Coronary artery (tissue), 2 donors: ENCODE results near the gene SLC22A4.

ENCODE experiments used
- DNase-seq: peaks from one replicate; pipeline ENCODE4 v3.0.0-alpha.2; 2017; ENCODE audit warnings: low spot score
- H3K27ac ChIP-seq, 2 donors: fragments of 200-600 bp; sonication (generic); one replicate each; pipeline ENCODE4 v1.5.1; 2016 to 2019
- H3K4me3 ChIP-seq: fragments of 200-600 bp; sonication (generic); 2 replicates; pipeline ENCODE4 v1.5.1; 2016; ENCODE audit warnings: mild to moderate bottlenecking, moderate library complexity
- TF ChIP-seq, protein P1 (sequence below): fragments of 200-600 bp; sonication (generic); IDR thresholded peaks from one replicate; pipeline ENCODE4 v1.5.1; 2019; ENCODE audit warnings: antibody characterized with exemption

The SLC22A4 gene

DNA sequence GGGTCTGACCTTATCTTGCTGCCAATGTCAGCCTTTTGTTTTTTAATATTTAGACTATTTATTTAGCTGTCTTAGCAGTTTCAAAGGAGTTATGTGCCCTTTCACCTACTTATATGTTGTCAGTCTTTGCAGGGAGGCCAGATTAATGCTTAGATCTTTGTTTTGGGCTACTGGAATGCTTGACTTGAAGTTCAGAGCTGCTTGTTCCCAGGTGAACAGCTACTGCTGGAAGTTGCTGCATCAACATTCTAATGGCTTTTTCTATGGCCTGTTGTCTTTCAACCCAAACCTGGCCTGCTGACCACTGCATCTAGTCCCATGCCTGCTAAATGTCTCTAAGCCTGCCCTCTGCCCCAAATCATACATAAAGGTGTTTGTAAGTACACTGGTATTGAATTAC, 78.3 kb downstream of the SLC22A4 start:
- no peak overlapping the region for H3K4me3 ChIP-seq
- TF ChIP-seq, protein P1, sequence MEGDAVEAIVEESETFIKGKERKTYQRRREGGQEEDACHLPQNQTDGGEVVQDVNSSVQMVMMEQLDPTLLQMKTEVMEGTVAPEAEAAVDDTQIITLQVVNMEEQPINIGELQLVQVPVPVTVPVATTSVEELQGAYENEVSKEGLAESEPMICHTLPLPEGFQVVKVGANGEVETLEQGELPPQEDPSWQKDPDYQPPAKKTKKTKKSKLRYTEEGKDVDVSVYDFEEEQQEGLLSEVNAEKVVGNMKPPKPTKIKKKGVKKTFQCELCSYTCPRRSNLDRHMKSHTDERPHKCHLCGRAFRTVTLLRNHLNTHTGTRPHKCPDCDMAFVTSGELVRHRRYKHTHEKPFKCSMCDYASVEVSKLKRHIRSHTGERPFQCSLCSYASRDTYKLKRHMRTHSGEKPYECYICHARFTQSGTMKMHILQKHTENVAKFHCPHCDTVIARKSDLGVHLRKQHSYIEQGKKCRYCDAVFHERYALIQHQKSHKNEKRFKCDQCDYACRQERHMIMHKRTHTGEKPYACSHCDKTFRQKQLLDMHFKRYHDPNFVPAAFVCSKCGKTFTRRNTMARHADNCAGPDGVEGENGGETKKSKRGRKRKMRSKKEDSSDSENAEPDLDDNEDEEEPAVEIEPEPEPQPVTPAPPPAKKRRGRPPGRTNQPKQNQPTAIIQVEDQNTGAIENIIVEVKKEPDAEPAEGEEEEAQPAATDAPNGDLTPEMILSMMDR = no peak
- H3K27ac ChIP-seq = no peak overlapping the region
- no peak for DNase-seq

DNA sequence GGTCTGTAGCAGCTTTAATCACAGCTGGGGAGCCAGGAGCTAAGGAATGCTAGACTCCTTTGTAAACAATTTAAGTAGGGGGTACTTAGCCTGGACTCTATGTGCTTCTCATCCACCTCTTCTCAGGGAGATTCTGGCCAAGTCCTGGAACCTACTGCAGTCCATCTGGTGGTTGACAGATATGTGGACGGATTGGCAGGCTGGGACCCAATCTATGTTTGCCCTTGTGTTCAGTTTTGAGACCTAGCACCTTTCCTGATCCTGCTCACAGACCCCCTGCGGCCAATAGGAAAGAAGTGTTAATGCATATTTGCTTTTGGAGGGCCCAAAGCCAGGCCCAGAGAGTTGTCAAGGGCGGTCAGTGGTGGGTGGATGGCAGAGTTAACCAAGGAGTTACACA, 81.8 kb downstream of the SLC22A4 start:
- TF ChIP-seq, protein P1 = no peak
- Histone ChIP-seq H3K4me3 (no peak overlapping the region), H3K27ac (no peak overlapping the region)
- no peak for DNase-seq

DNA sequence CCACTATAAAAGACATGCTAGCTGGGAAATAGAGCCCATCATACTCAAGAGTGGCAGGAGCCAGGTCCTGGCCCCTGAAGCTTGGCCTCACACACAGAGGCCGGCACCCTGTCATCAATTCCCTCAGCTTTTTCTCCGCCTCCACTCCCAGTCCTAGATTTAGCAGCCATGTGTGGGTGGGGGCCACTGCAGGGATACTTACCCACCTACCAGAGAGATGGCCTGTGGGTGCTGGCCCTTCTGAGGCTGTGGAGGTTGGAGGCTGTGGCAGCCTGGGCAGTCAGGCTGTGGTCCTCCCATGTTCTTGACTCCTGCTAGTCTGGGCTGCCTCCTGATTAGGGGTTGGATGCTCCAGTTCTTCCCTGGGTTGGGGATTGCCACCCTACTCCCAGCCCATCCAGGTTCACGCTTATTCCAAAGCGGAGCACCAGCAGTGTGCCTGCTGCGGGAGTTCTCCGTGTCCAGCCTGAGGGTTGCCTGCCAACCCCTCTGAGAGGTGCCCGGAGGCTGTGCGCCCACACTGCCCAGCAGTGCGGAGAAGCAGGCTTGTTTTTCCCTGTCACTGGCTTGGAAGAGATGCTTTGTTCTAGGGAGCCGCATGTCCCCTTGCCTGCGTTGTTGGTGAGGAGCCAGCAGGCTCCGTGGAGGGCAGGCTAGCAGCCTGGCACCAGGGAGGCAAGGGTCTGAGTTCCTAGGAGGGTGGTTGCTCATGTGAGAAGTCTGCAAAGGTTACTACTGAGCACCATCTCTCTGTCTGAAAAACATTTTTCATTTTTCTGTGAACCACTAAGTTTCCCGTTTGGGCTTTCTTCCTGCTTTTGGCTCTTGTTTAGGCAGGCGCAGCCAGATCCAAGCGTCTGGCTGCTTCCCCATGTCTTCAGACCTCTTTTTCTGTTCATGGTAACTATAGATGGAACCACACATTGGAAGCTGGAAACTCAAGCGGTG, 82.8 kb downstream of the SLC22A4 start:
- no peak for DNase-seq
- H3K27ac ChIP-seq = peak overlapping the region; percentile 6 to 56
- peak overlapping the region; percentile 48 for H3K4me3 ChIP-seq
- TF ChIP-seq, protein P1 = no peak

DNA sequence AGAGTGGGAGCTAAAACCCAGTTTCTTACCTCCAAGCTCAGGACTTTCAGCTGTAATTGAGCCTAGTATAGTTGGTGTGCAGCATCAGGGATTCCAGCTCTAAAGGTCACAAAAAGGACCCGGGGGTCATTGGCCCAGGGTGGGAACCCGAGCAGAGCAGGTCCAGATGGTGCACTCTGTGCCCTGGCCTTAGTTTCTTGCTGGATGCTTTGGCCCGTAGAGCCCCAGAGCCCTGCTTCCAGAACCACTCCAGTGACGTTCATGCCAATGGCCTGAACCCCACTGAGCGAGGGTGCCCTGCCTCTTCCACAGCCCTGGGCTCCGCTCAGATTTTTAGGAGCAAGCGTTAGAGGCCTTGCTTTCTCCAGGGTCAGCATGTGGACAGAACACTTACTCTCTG, 83.5 kb downstream of the SLC22A4 start:
- TF ChIP-seq, protein P1 = no peak
- peak overlapping the region in 1 of 2 donors; percentile 24 for H3K27ac ChIP-seq
- peak; percentile 46 for DNase-seq
- no peak overlapping the region for H3K4me3 ChIP-seq

DNA sequence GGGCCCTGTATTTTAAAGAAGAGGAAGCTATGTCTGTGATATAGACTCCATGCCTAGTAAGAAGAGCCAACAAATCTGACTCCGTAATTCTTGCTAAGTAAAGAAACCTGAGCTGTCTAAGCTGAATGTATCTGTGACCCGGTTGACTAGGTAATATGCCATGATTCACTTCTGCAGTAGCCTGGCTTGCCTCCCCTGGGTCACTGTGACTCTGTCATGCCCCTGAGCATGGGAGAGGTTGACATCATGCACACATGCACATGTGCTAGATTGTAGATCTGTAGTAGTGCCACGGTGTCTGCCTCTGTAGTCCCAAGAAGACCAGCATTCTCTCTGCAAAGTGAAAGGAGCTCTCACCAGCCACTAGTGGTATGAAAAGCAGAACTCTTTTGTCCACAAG, 84.4 kb downstream of the SLC22A4 start:
- peak; percentile 53 for DNase-seq
- no peak overlapping the region for H3K27ac ChIP-seq
- TF ChIP-seq, protein P1 = no peak
- no peak overlapping the region for H3K4me3 ChIP-seq

DNA sequence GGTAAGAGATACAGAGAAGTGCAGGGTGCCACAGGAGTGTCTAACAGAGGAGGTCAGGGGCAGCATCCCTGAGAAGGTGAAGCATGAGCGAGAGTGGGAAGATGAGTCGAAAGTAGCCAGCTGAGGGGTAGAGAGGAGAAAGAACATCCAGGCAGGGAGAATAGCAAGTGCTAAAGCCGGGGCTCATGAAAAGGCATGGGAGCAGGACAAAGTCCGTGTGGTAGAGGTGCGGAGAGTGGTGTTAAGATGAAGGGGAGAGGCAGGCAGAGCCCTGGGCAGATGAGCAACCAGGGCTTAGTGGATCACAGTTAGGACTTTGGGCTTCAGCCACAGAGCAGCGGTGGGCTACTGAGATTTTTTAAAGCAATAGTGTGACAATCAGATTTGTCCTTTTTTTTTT, 85.9 kb downstream of the SLC22A4 start:
- peak; percentile 14 for DNase-seq
- TF ChIP-seq, protein P1 = no peak
- no peak overlapping the region for H3K4me3 ChIP-seq
- no peak overlapping the region for H3K27ac ChIP-seq

DNA sequence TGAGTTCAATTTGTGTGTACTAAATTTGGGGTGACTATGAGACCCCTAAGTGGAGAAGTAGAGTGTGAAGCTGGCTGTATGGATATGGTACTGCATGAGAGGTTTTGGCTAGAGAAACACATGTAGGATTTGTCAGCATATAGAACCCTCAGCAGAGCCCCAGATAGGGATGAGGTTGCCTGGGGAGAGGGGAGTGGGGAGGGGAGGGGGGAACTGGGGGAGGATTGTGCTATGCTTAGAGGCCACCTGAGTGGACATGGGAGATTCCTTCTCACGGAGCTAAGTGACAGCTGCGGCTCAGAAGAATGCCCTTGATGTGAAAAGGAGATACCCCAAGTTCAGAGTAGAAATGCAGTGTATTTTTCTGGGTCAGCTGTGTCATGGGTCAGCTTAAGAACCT, 86.5 kb downstream of the SLC22A4 start:
- DNase-seq = peak; percentile 16
- TF ChIP-seq, protein P1 = no peak
- Histone ChIP-seq H3K4me3 (no peak overlapping the region), H3K27ac (no peak overlapping the region)
